GM23248 (cell line): Measurements from ENCODE around the gene POU2AF1.

ENCODE experiments used
- EZH2 ChIP-seq: fragments of 200-600 bp; sonication (generic); IDR thresholded peaks from 2 replicates; pipeline ENCODE4 v1.6.1; 2018; ENCODE audit warnings: antibody characterized with exemption, mild to moderate bottlenecking; ENCODE audit not compliant: insufficient read depth, poor library complexity, severe bottlenecking
- EZH2phosphoT487 ChIP-seq: fragments of 200-600 bp; sonication (generic); IDR thresholded peaks from 2 replicates; pipeline ENCODE4 v1.6.1; 2018; ENCODE audit warnings: antibody characterized with exemption, moderate library complexity, mild to moderate bottlenecking, low read depth; ENCODE audit not compliant: insufficient read depth

- TF ChIP-seq EZH2 (no peak), EZH2phosphoT487 (no peak)
Measured at GRCh38 chr11:111413849-111414248, 34.8 kb upstream of the POU2AF1 start.
